Measurements from ENCODE around the gene CTNNA3. TPM values are rescaled to one million over a fixed set of nuclear protein-coding genes. Genes with fewer than 3 reads are reported as not detected.

Gene CTNNA3
- total RNA-seq, 6 donors from 2014 or later = 0.20 to 2.0 TPM; not detected in 4

DNA sequence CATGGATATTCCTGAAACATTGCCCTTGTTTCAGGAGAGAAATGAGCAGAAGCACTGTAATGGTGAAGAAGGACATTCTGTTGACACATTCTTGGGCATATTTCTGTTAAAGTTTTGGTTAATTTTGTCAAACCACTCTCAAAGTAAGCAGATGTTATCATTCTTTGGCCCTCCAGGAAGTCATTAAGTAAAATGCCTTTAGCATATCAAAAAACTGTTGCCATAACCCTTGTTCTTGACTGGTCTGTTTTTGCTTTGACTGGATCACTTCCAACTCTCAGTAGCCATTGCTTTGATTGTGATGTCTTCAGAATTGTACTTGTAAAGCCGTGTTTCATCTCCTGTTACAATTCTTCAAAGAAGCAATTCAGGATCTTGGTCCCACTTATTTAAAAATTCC lies 1174.5 kb downstream of the CTNNA3 start:
- no peak for DNase-seq
- Histone ChIP-seq H3K4me3 (no peak overlapping the region), H3K27me3 (no peaks in the 10 kb centered on the region), H3K27ac (no peak overlapping the region), H3K36me3 (no peaks in the 10 kb centered on the region), H3K4me1 (no peaks in the 10 kb centered on the region), H3K9me3 (no peaks in the 10 kb centered on the region)
- no peak for ATAC-seq (ENCODE audit: low FRiP score in 2 of 2)
- WGBS, 2 donors = 28 to 34% methylated on average over 1 of the region's 1 CpG
- TF ChIP-seq EP300 (IDR thresholded peaks at IDR 0.05) (no peak), POLR2A (IDR thresholded peaks at IDR 0.05) (no peak), POLR2AphosphoS5 (IDR thresholded peaks at IDR 0.05) (no peak)
- TF ChIP-seq, protein P1, sequence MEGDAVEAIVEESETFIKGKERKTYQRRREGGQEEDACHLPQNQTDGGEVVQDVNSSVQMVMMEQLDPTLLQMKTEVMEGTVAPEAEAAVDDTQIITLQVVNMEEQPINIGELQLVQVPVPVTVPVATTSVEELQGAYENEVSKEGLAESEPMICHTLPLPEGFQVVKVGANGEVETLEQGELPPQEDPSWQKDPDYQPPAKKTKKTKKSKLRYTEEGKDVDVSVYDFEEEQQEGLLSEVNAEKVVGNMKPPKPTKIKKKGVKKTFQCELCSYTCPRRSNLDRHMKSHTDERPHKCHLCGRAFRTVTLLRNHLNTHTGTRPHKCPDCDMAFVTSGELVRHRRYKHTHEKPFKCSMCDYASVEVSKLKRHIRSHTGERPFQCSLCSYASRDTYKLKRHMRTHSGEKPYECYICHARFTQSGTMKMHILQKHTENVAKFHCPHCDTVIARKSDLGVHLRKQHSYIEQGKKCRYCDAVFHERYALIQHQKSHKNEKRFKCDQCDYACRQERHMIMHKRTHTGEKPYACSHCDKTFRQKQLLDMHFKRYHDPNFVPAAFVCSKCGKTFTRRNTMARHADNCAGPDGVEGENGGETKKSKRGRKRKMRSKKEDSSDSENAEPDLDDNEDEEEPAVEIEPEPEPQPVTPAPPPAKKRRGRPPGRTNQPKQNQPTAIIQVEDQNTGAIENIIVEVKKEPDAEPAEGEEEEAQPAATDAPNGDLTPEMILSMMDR (IDR thresholded peaks at IDR 0.05) = no peak

DNA sequence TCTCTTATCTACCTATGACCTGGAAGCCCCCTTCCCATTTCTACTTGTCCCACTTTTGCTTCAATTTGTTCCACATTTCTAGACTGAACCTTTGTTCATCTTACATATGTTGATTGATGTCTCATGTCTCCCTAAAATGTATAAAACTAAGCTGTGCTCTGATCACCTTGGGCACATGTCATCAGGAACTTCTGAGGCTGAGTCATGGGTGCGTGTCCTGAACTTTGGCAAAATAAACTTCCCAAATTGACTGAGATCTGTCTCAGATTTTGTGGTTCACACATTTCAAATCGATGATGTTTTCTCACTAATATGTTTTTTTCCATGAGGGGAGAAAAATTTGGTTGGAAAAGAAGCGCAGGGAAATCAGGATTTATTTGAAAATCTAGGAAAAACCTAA lies 1176.4 kb downstream of the CTNNA3 start:
- Histone ChIP-seq H3K27me3 (no peaks in the 10 kb centered on the region), H3K36me3 (no peaks in the 10 kb centered on the region), H3K4me3 (no peak overlapping the region), H3K4me1 (no peaks in the 10 kb centered on the region), H3K27ac (no peak overlapping the region), H3K9me3 (no peaks in the 10 kb centered on the region)
- TF ChIP-seq, protein P1 (IDR thresholded peaks at IDR 0.05) = no peak
- TF ChIP-seq POLR2AphosphoS5 (IDR thresholded peaks at IDR 0.05) (no peak), POLR2A (IDR thresholded peaks at IDR 0.05) (no peak), EP300 (IDR thresholded peaks at IDR 0.05) (no peak)
- ATAC-seq (ENCODE audit: low FRiP score in 2 of 2) (no peak), DNase-seq (no peak)
- WGBS, 2 donors = 69 to 79% methylated on average over 3 of the region's 3 CpGs

DNA sequence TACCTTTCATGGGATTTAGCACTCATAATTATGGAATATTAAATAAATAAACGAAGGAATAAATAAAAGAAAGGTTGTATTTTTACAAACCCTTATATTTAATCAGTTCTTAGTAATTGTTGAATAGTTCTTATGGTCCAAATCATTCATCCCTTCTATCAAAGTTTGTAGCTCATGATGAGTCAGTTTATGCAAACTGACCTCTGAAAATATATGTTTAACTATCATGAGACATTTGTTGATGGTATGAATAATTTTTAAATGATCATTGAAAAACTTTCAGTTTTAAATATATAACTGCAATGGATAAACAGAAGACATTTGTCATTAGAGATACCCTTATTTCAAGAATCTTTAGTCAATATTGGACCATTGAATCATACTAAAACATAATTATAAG lies 1181.3 kb downstream of the CTNNA3 start:
- Histone ChIP-seq H3K36me3 (no peaks in the 10 kb centered on the region), H3K4me3 (no peak overlapping the region), H3K4me1 (no peaks in the 10 kb centered on the region), H3K27ac (no peak overlapping the region), H3K27me3 (no peaks in the 10 kb centered on the region), H3K9me3 (no peaks in the 10 kb centered on the region)
- TF ChIP-seq POLR2A (IDR thresholded peaks at IDR 0.05) (no peak), POLR2AphosphoS5 (IDR thresholded peaks at IDR 0.05) (no peak), EP300 (IDR thresholded peaks at IDR 0.05) (no peak)
- TF ChIP-seq, protein P1 (IDR thresholded peaks at IDR 0.05) = no peak
- 50 to 64% methylated on average over 1 of the region's 1 CpG for WGBS, 2 donors
- DNase-seq (no peak), ATAC-seq (ENCODE audit: low FRiP score in 2 of 2) (no peak)

DNA sequence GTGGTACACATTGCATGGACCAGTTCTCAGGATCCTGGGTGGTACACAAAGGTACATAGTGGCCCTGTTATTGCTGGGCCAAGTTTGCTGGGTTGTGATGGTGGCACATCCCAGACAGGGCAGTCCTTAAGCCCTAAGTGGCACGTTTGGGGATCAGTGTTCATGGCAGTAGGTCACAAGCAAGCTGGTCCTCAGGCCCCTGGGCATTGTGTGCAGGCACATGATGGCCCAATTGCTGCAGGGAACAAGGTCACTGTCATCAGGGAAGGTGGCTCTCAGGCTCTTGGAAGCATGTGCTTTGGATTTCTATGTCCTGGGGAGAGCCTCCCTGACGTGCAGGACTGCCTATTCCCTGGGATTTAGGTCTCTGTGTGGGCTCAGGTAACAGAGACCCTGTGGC lies 1182.5 kb downstream of the CTNNA3 start:
- TF ChIP-seq POLR2AphosphoS5 (IDR thresholded peaks at IDR 0.05) (no peak), POLR2A (IDR thresholded peaks at IDR 0.05) (no peak)
- TF ChIP-seq, protein P1 (IDR thresholded peaks at IDR 0.05) = no peak
- no peak for DNase-seq
- no peaks in the 10 kb centered on the region for H3K36me3 ChIP-seq
- H3K27me3 ChIP-seq = no peaks in the 10 kb centered on the region
- no peaks in the 10 kb centered on the region for H3K9me3 ChIP-seq
- no peak overlapping the region for H3K4me3 ChIP-seq
- no peaks in the 10 kb centered on the region for H3K4me1 ChIP-seq
- no peak overlapping the region for H3K27ac ChIP-seq
- ATAC-seq (ENCODE audit: low FRiP score in 2 of 2) = peak in 1 of 2 donors; percentile 40
- whole genome bisulfite sequencing, 2 donors = 67% methylated on average over 2 of the region's 2 CpGs; no CpG with 5 or more reads in 1 of the 2 donors

DNA sequence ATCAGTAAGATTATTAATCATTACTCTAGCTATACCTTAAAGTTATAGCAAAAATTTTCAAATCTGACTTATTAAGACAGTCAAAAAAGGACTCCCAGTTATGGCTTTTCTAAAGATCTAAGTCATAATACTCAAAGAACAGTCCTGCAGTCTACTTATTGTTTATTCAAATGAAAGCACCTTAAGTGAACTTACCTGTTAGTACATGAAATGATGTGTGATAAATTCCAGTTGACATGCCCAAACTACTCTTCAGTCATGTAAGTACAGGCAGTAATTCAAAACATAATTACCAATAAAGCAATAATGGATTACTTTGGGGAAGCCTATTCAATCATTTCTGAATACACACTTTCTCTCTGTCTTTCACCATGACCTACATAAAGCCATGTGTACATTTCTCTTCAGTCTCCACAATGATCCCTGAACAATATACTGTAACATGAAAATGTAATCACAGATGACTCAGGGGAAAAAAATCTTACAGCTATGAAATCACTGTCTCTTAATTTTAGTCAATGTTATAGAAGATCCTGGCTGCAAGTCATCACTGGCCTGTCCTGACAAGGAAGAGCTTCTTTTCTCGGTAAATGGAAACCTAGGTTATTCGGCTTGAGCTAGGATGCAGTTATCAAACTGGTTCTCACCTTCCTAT lies 1190.9 kb downstream of the CTNNA3 start:
- H3K4me1 ChIP-seq = no peaks in the 10 kb centered on the region
- no peak for ATAC-seq (ENCODE audit: low FRiP score in 2 of 2)
- 95 to 98% methylated on average over 2 of the region's 2 CpGs for WGBS, 2 donors
- TF ChIP-seq, protein P1 (IDR thresholded peaks at IDR 0.05) = no peak
- TF ChIP-seq POLR2A (IDR thresholded peaks at IDR 0.05) (no peak), EP300 (IDR thresholded peaks at IDR 0.05) (no peak), POLR2AphosphoS5 (IDR thresholded peaks at IDR 0.05) (no peak)
- no peak for DNase-seq
- H3K4me3 ChIP-seq = no peak overlapping the region
- H3K27me3 ChIP-seq = no peaks in the 10 kb centered on the region
- no peaks in the 10 kb centered on the region for H3K9me3 ChIP-seq
- H3K27ac ChIP-seq = no peak overlapping the region
- no peaks in the 10 kb centered on the region for H3K36me3 ChIP-seq

All from upper lobe of left lung (tissue), 6 donors.